Transverse colon (tissue), 3 donors: Measurements from ENCODE around the gene SARDH.

Experiments
- POLR2A ChIP-seq: fragments of 450-650 bp; IDR thresholded peaks from one replicate; pipeline ENCODE4 v1.6.1; 2016; ENCODE audit warnings: antibody characterized with exemption, mild to moderate bottlenecking, moderate library complexity
- TF ChIP-seq, protein P1 (sequence below), 5 experiments: fragments of 200-600 bp in 3 of 5; fragments of 450-650 bp in 2 of 5; sonication (generic) in 3 of 5; IDR thresholded peaks; 1 replicate in 2 of 5; 2 replicates in 3 of 5; pipeline ENCODE4 v1.5.1; 2016 to 2017; ENCODE audit warnings: antibody characterized with exemption in 5 of 5, inconsistent platforms in 3 of 5, mild to moderate bottlenecking in 2 of 5, moderate library complexity in 1 of 5

GRCh38 chr9:133738640-133739225 is 581 bp upstream of the SARDH start:
- no peak for TF ChIP-seq POLR2A
- TF ChIP-seq, protein P1, sequence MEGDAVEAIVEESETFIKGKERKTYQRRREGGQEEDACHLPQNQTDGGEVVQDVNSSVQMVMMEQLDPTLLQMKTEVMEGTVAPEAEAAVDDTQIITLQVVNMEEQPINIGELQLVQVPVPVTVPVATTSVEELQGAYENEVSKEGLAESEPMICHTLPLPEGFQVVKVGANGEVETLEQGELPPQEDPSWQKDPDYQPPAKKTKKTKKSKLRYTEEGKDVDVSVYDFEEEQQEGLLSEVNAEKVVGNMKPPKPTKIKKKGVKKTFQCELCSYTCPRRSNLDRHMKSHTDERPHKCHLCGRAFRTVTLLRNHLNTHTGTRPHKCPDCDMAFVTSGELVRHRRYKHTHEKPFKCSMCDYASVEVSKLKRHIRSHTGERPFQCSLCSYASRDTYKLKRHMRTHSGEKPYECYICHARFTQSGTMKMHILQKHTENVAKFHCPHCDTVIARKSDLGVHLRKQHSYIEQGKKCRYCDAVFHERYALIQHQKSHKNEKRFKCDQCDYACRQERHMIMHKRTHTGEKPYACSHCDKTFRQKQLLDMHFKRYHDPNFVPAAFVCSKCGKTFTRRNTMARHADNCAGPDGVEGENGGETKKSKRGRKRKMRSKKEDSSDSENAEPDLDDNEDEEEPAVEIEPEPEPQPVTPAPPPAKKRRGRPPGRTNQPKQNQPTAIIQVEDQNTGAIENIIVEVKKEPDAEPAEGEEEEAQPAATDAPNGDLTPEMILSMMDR (IDR thresholded peaks at IDR 0.05): no peak
